ENCODE results near the gene CNTNAP2. TPM values are rescaled to one million over a fixed set of nuclear protein-coding genes. Genes with fewer than 3 reads are reported as not detected.

CNTNAP2 gene
- total and polyA plus RNA-seq, 9 of the 15 experiments (the other 6 are each of a cell fraction or from before 2014, with no cell fraction given) = 0.04 to 0.62 (median 0.09) TPM; not detected in 4

DNA sequence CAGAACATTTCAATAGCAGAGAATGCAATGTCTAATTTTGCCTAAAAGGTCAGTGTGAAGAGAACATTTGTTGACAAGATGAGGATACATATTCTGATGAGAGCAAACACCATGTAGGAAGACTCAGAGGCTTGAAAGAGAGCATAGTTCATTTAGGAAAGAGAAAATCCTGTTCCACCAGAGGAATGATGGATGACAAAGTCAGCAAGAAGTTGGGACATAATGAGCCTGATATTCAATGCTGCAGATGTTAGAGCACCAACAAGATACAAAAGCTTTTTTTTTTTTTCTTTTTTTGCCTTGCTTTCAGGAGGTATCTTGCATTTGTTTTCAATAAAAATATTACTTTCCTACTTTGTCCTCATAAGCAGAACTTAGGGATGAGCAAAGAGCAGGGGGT, 1522.0 kb downstream of the CNTNAP2 start:
- no peak overlapping the region for H3K9ac ChIP-seq (ENCODE audit: insufficient read depth in 1 of 2, low read depth in 2 of 2, low read length in 2 of 2)
- intact Hi-C loops (cut with micrococcal nuclease) = no loop called here
- no peaks in the 10 kb centered on the region for H3K4me1 ChIP-seq (replicated peaks in 1 of 2; ENCODE audit: control insufficient read depth in 2 of 2, insufficient read depth in 2 of 2, low read length in 2 of 2)
- no peaks in the 10 kb centered on the region for H3K36me3 ChIP-seq (ENCODE audit: control insufficient read depth, insufficient read depth, low read length)
- no peaks in the 10 kb centered on the region for H3K9me1 ChIP-seq (ENCODE audit: control insufficient read depth, insufficient read depth, low read length)
- CTCF ChIA-PET (ENCODE audit: low intra/inter-chr PET ratio) = no interaction called here
- no peaks in the 10 kb centered on the region for H3K79me2 ChIP-seq (ENCODE audit: control insufficient read depth, insufficient read depth, low read length)
- H3K27ac ChIP-seq (ENCODE audit: extremely low read depth, low read depth, low read length) = no peak overlapping the region
- no TSS peak for BruUV-seq (replicated peaks)
- no peaks in the 10 kb centered on the region for H4K20me1 ChIP-seq (replicated peaks; ENCODE audit: control insufficient read depth, insufficient read depth, low read length)
- in situ Hi-C loops (cut with MboI) = no loop called here
- ATAC-seq (no peak), FAIRE-seq (no peak), DNase-seq (ENCODE audit: extremely low read depth in 1 of 4, low spot score in 3 of 4) (no peak)
- no peaks in the 10 kb centered on the region for H3K27me3 ChIP-seq (ENCODE audit: control insufficient read depth in 2 of 2, insufficient read depth in 2 of 2, low read length in 2 of 2)
- POLR2A ChIA-PET = no interaction called here
- TF ChIP-seq SMARCC2 (IDR thresholded peaks at IDR 0.05; ENCODE audit: low read depth) = no peak
- TF ChIP-seq CEBPG (CRISPR knock-in tag; IDR thresholded peaks at IDR 0.05) = no peak
- no peak for TF ChIP-seq CEBPG (tag; conservative IDR thresholded peaks at IDR 0.05 in 1 of 2, IDR thresholded peaks at IDR 0.05 in 1 of 2)
- TF ChIP-seq, protein P1, sequence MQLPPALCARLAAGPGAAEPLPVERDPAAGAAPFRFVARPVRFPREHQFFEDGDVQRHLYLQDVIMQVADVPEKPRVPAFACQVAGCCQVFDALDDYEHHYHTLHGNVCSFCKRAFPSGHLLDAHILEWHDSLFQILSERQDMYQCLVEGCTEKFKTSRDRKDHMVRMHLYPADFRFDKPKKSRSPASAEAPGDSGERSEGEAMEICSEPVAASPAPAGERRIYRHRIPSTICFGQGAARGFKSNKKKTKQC (CRISPR knock-in tag; IDR thresholded peaks at IDR 0.05) = no peak
- TF ChIP-seq NBN (IDR thresholded peaks at IDR 0.05; ENCODE audit: low read depth) = no peak
- TF ChIP-seq ZNF507 (tag; conservative IDR thresholded peaks at IDR 0.05) = no peak
- TF ChIP-seq JUN (IDR thresholded peaks at IDR 0.05; ENCODE audit: borderline replicate concordance, low read depth, low read length) = no peak
- no peak for TF ChIP-seq JUN (CRISPR knock-in tag; IDR thresholded peaks at IDR 0.05; ENCODE audit: borderline replicate concordance)
- TF ChIP-seq SMAD3 (CRISPR knock-in tag; conservative IDR thresholded peaks at IDR 0.05) = no peak
- no peak for TF ChIP-seq TGIF2 (CRISPR knock-in tag; IDR thresholded peaks at IDR 0.05)
- TF ChIP-seq, protein P2, sequence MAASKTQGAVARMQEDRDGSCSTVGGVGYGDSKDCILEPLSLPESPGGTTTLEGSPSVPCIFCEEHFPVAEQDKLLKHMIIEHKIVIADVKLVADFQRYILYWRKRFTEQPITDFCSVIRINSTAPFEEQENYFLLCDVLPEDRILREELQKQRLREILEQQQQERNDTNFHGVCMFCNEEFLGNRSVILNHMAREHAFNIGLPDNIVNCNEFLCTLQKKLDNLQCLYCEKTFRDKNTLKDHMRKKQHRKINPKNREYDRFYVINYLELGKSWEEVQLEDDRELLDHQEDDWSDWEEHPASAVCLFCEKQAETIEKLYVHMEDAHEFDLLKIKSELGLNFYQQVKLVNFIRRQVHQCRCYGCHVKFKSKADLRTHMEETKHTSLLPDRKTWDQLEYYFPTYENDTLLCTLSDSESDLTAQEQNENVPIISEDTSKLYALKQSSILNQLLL (CRISPR knock-in tag; IDR thresholded peaks at IDR 0.05; ENCODE audit: borderline replicate concordance) = no peak
- TF ChIP-seq, protein P3, sequence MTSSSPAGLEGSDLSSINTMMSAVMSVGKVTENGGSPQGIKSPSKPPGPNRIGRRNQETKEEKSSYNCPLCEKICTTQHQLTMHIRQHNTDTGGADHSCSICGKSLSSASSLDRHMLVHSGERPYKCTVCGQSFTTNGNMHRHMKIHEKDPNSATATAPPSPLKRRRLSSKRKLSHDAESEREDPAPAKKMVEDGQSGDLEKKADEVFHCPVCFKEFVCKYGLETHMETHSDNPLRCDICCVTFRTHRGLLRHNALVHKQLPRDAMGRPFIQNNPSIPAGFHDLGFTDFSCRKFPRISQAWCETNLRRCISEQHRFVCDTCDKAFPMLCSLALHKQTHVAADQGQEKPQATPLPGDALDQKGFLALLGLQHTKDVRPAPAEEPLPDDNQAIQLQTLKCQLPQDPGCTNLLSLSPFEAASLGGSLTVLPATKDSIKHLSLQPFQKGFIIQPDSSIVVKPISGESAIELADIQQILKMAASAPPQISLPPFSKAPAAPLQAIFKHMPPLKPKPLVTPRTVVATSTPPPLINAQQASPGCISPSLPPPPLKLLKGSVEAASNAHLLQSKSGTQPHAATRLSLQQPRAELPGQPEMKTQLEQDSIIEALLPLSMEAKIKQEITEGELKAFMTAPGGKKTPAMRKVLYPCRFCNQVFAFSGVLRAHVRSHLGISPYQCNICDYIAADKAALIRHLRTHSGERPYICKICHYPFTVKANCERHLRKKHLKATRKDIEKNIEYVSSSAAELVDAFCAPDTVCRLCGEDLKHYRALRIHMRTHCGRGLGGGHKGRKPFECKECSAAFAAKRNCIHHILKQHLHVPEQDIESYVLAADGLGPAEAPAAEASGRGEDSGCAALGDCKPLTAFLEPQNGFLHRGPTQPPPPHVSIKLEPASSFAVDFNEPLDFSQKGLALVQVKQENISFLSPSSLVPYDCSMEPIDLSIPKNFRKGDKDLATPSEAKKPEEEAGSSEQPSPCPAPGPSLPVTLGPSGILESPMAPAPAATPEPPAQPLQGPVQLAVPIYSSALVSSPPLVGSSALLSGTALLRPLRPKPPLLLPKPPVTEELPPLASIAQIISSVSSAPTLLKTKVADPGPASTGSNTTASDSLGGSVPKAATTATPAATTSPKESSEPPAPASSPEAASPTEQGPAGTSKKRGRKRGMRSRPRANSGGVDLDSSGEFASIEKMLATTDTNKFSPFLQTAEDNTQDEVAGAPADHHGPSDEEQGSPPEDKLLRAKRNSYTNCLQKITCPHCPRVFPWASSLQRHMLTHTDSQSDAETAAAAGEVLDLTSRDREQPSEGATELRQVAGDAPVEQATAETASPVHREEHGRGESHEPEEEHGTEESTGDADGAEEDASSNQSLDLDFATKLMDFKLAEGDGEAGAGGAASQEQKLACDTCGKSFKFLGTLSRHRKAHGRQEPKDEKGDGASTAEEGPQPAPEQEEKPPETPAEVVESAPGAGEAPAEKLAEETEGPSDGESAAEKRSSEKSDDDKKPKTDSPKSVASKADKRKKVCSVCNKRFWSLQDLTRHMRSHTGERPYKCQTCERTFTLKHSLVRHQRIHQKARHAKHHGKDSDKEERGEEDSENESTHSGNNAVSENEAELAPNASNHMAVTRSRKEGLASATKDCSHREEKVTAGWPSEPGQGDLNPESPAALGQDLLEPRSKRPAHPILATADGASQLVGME (CRISPR knock-in tag; IDR thresholded peaks at IDR 0.05) = no peak
- TF ChIP-seq, protein P4, sequence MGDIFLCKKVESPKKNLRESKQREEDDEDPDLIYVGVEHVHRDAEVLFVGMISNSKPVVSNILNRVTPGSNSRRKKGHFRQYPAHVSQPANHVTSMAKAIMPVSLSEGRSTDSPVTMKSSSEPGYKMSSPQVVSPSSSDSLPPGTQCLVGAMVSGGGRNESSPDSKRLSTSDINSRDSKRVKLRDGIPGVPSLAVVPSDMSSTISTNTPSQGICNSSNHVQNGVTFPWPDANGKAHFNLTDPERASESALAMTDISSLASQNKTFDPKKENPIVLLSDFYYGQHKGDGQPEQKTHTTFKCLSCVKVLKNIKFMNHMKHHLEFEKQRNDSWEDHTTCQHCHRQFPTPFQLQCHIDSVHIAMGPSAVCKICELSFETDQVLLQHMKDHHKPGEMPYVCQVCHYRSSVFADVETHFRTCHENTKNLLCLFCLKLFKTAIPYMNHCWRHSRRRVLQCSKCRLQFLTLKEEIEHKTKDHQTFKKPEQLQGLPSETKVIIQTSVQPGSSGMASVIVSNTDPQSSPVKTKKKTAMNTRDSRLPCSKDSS (IDR thresholded peaks at IDR 0.05; ENCODE audit: low read depth, partially characterized antibody) = no peak
- no peak for TF ChIP-seq ZC3H4 (CRISPR knock-in tag; IDR thresholded peaks at IDR 0.05; ENCODE audit: borderline replicate concordance)
- H3K4me2 ChIP-seq (ENCODE audit: insufficient read depth, low read length) = no peak overlapping the region
- H2AFZ ChIP-seq (ENCODE audit: low read depth, low read length) = no peak overlapping the region
- H3K9me3 ChIP-seq (replicated peaks; ENCODE audit: control insufficient read depth, insufficient read depth, low read depth, low read length) = 0 out of 2 replicates have a peak, but pooled peaks cover 3% of the 10 kb centered on the region
- no peak overlapping the region for H3K4me3 ChIP-seq
